Adrenal gland (tissue), 5 donors: Measurements from ENCODE around the gene PDE10A.

Experiments
- CTCF ChIP-seq, 6 experiments: fragments of 450-650 bp in 4 of 6; fragments of 200-600 bp in 2 of 6; sonication (generic) in 1 of 6; IDR thresholded peaks; 1 replicate in 5 of 6; 2 replicates in 1 of 6; pipeline versions ENCODE4 v1.5.1 to v1.8.0; 2016 to 2021; ENCODE audit warnings: antibody characterized with exemption in 6 of 6, mild to moderate bottlenecking in 2 of 6, moderate library complexity in 1 of 6
- POLR2A ChIP-seq, 2 donors: fragments of 450-650 bp; IDR thresholded peaks; one replicate each; pipeline ENCODE4 v1.6.1; 2017; ENCODE audit warnings: antibody characterized with exemption in 2 of 2, mild to moderate bottlenecking in 2 of 2, moderate library complexity in 1 of 2
- donor health status: DM: no; HTN: no; CAD: no.

GRCh38 chr6:165426892-165427291, 236.1 kb downstream of the PDE10A start:
- TF ChIP-seq CTCF (IDR thresholded peaks at IDR 0.05) (no peak), POLR2A (IDR thresholded peaks at IDR 0.05) (no peak)
